H1 (cell line): Measurements from ENCODE around the gene NUDT9. TPM values are rescaled to one million over a fixed set of nuclear protein-coding genes. Genes with fewer than 3 reads are reported as not detected.

ENCODE experiments used
- CTCF ChIP-seq, 3 experiments: IDR thresholded peaks; 1 replicate in 2 of 3; 2 replicates in 1 of 3; pipeline versions ENCODE4 v1.5.1 to v1.6.1; 2011; ENCODE audit warnings: low read length in 3 of 3, mild to moderate bottlenecking in 3 of 3, inconsistent platforms in 2 of 3, low read depth in 1 of 3, moderate library complexity in 1 of 3; ENCODE audit not compliant: insufficient read depth in 1 of 3; ENCODE audit errors: control extremely low read depth in 1 of 3
- EGR1 ChIP-seq: IDR thresholded peaks from 2 replicates; pipeline ENCODE4 v1.6.1; 2011; ENCODE audit warnings: low read depth, low read length, borderline replicate concordance
- MAFK ChIP-seq: IDR thresholded peaks from 2 replicates; pipeline ENCODE4 v1.6.1; 2012; ENCODE audit warnings: low read depth, mild to moderate bottlenecking, improper control_type of control experiment, low read length
- RNF2 ChIP-seq: fragments of 200-900, 300-1000 bp; sonication (generic); IDR thresholded peaks from 2 replicates; pipeline ENCODE4 v1.7.1; 2016; ENCODE audit warnings: borderline replicate concordance, low read depth, mild to moderate bottlenecking, antibody characterized with exemption, low read length; ENCODE audit not compliant: poor library complexity, severe bottlenecking; ENCODE audit errors: missing control alignments
- polyA plus RNA-seq, 7 experiments: library from polyadenylated mRNA; depleted of rRNA in 3 of 7; stranded (reverse) in 5 of 7; unstranded in 2 of 7; fragments of >200 nt in 5 of 7; fragments of 200-250 nt in 2 of 7; gene quantifications; 1 replicate in 5 of 7; 2 replicates in 1 of 7; 4 replicates in 1 of 7; pipeline versions ENCODE4 v1.2.1 to v1.2.3, GENCODE V29; 2011 to 2013; ENCODE audit warnings: missing spikeins in 2 of 7, mixed read lengths in 2 of 7
- total RNA-seq: library from RNA; stranded (reverse); fragmentation: NEBNext Ultra II Directional; extraction: Animal tissue kit (Norgen Biotek cat#: 25700); gene quantifications from 2 replicates; pipeline ENCODE4 v1.2.1, GENCODE V29; 2021

NUDT9 gene
- total and polyA plus RNA-seq, 2 of the 8 experiments (the other 6 are each of a cell fraction or from before 2014, with no cell fraction given), result 13.2 to 27.6 TPM

GRCh38 chr4:87478732-87479250, 56.4 kb downstream of the NUDT9 start (continued):
- TF ChIP-seq CTCF (IDR thresholded peaks at IDR 0.05; ENCODE audit: control extremely low read depth in 1 of 3, insufficient read depth in 1 of 3, low read depth in 1 of 3, low read length in 3 of 3) (no peak), MAFK (no peak), EGR1 (no peak), RNF2 (no peak)
